ENCODE data around the gene OR10P1. TPM values are rescaled to one million over a fixed set of nuclear protein-coding genes. Genes with fewer than 3 reads are reported as not detected.

The OR10P1 gene
- total and polyA plus RNA-seq, 10 of the 15 experiments (the other 5 are each of a cell fraction or from before 2014, with no cell fraction given), result not detected

DNA sequence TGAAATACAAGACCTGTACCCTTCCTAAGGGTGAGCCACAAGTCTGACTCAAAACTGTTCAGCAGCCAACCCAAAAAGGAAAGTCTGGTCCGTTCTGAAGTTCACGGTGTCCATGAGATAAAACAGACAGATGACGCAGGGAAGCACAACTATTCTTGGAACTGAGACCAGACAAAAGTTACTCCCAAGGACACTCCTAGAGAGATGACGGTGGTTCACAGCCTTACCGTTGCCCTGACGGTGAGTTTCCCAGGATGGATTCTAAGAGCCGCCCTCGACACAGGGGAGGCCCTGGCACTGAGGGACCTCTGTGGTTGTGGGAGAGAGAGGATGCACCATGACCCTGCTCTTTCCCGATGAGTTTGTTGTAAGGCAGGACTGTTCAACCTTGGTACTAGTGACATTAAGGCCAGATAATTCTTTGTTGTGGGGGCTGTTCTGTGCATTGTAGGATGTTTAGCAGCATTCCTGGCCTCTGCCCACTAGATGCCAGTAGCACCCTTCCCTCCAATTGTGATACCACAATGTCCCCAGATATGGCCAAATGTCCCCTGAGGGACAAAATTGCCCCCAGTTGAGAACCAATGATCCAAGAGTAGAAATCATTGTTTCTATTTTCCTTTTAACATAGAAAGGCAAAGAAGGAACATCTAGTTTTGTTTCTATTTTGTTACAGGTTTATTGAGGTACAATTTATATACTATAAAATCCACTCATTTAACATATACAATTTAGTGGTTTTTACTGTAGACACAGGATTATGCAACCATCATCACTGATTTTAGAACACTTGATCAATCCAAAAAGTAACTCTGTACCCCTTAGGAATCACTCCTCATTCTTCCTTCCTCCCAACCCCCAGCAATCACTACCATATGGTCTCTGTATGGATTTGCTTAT lies 23.0 kb downstream of the OR10P1 start:
- ChIA-PET CTCF (interaction anchor here (1.3 to 6.0 kb wide), 5 partner anchors 14 to 78 kb away, joined by 3 to 109 read pairs (median 23); partner anchors contain the start of gene RDH5), SMC1A (ENCODE audit: uncharacterized antibody, unreplicated experiment) (interaction anchor here (0.6 to 1.2 kb wide), 3 partner anchors 24 to 78 kb away, joined by 3 to 6 read pairs (median 3); no protein-coding TSS in a partner anchor), POLR2A (no interaction called here), RAD21 (ENCODE audit: unreplicated experiment) (interaction anchor here (0.9 to 1.2 kb wide), 2 partner anchors 65 to 78 kb away, joined by 3 read pairs; no protein-coding TSS in a partner anchor)
- Histone ChIP-seq H3K27ac (ENCODE audit: control insufficient read depth, insufficient read depth) (no peak overlapping the region), H4K20me1 (ENCODE audit: control insufficient read depth, insufficient read depth) (no peaks in the 10 kb centered on the region), H3K4me2 (ENCODE audit: control insufficient read depth, insufficient read depth) (no peak overlapping the region), H3K4me1 (ENCODE audit: control insufficient read depth, insufficient read depth, low read length) (no peaks in the 10 kb centered on the region), H3K27me3 (replicated peaks in 1 of 2; ENCODE audit: control insufficient read depth in 2 of 2, insufficient read depth in 2 of 2, low read length in 1 of 2) (no peaks in the 10 kb centered on the region), H3K9ac (ENCODE audit: control insufficient read depth, insufficient read depth, low read length) (no peak overlapping the region), H3K36me3 (ENCODE audit: control insufficient read depth in 2 of 2, insufficient read depth in 2 of 2, low read length in 1 of 2) (no peaks in the 10 kb centered on the region), H3K9me3 (replicated peaks; ENCODE audit: control insufficient read depth, insufficient read depth, low read length) (no peaks in the 10 kb centered on the region), H3K79me2 (ENCODE audit: control insufficient read depth, insufficient read depth, low read length) (no peaks in the 10 kb centered on the region), H3K4me3 (no peak overlapping the region), H2AFZ (ENCODE audit: control insufficient read depth, low read depth, low read length) (no peak overlapping the region)
- no peak for DNase-seq (ENCODE audit: low read depth, low spot score)
- BruUV-seq (replicated peaks), result no TSS peak
- intact Hi-C loops (cut with micrococcal nuclease; ENCODE audit: unreplicated experiment), result loop anchor here (1.0 kb wide), 2 partner anchors 62 to 78 kb away; no protein-coding TSS in a partner anchor
- 0 out of 2 replicates have a peak, but pooled peaks have one; percentile 13 for TF ChIP-seq YY1 (IDR thresholded peaks at IDR 0.05; ENCODE audit: low read depth, low read length)
- peak; percentile 58; the same call in 1 of the 2 replicates for TF ChIP-seq SMC3 (IDR thresholded peaks at IDR 0.05; ENCODE audit: borderline replicate concordance, low read length)
- TF ChIP-seq MEF2A (IDR thresholded peaks at IDR 0.05; ENCODE audit: insufficient read depth, low read depth, low read length), result 0 out of 2 replicates have a peak, but pooled peaks have one; percentile 9
- TF ChIP-seq CTCF (IDR thresholded peaks at IDR 0.05 in 2 of 3, conservative IDR thresholded peaks at IDR 0.05 in 1 of 3; ENCODE audit: control insufficient read depth in 2 of 3, extremely low read depth in 1 of 3, insufficient read depth in 1 of 3, low read depth in 3 of 3, low read length in 3 of 3), result peak; percentile 50 to 66 (median 66)
- peak; percentile 57 for TF ChIP-seq RUNX3 (IDR thresholded peaks at IDR 0.05; ENCODE audit: low read length)
- no peak for TF ChIP-seq SMARCA5 (IDR thresholded peaks at IDR 0.05)
- TF ChIP-seq RFX5 (IDR thresholded peaks at IDR 0.05; ENCODE audit: low read depth, low read length), result no peak
- peak; percentile 84 for TF ChIP-seq RAD21 (IDR thresholded peaks at IDR 0.05; ENCODE audit: insufficient read depth, low read depth, low read length)
- no peak for TF ChIP-seq SIX5 (IDR thresholded peaks at IDR 0.05; ENCODE audit: low read depth, low read length, severe bottlenecking)
- peak; percentile 11 for TF ChIP-seq MEF2B (IDR thresholded peaks at IDR 0.05; ENCODE audit: partially characterized antibody, poor library complexity, severe bottlenecking)
- 52% methylated on average over 9 of the region's 9 CpGs for WGBS (ENCODE audit: insufficient coverage, insufficient replicate concordance, low lambda C conversion rate, missing lambda C conversion rate)
- ATAC-seq, result peak; percentile 85
- in situ Hi-C loops (cut with MboI), result no loop called here
- peak; percentile 69 for FAIRE-seq

All from GM12878 (cell line).